Effector memory CD4-positive, alpha-beta T cell (primary cell): ENCODE results near the gene ZFR2.

ENCODE experiments used
- DNase-seq, 3 donors: peaks; one replicate each; pipeline ENCODE4 v3.0.0-alpha.2; 2020
- H3K27ac ChIP-seq: 2 replicates; pipeline ENCODE4 v1.7.0; 2013; ENCODE audit warnings: mild to moderate bottlenecking, low read length, moderate library complexity; ENCODE audit not compliant: insufficient read depth, poor library complexity, severe bottlenecking
- H3K27me3 ChIP-seq: replicated peaks from 2 replicates; pipeline ENCODE4 v1.7.0; 2013; ENCODE audit warnings: mild to moderate bottlenecking, low read length; ENCODE audit not compliant: insufficient read depth, control insufficient read depth, poor library complexity, severe bottlenecking
- H3K36me3 ChIP-seq: 2 replicates; pipeline ENCODE4 v1.7.0; 2013; ENCODE audit warnings: mild to moderate bottlenecking, low read length, moderate library complexity; ENCODE audit not compliant: control insufficient read depth, insufficient read depth
- H3K4me1 ChIP-seq: 2 replicates; pipeline ENCODE4 v1.7.0; 2013; ENCODE audit warnings: low read length, mild to moderate bottlenecking; ENCODE audit not compliant: control insufficient read depth, insufficient read depth, poor library complexity, severe bottlenecking
- H3K4me3 ChIP-seq: 2 replicates; pipeline ENCODE4 v1.7.0; 2013; ENCODE audit warnings: low read length, low read depth, mild to moderate bottlenecking; ENCODE audit not compliant: insufficient read depth, poor library complexity, severe bottlenecking
- H3K9me3 ChIP-seq: 2 replicates; pipeline ENCODE4 v1.7.0; 2013; ENCODE audit warnings: mild to moderate bottlenecking, low read length, moderate library complexity; ENCODE audit not compliant: control insufficient read depth

The ZFR2 gene

DNA sequence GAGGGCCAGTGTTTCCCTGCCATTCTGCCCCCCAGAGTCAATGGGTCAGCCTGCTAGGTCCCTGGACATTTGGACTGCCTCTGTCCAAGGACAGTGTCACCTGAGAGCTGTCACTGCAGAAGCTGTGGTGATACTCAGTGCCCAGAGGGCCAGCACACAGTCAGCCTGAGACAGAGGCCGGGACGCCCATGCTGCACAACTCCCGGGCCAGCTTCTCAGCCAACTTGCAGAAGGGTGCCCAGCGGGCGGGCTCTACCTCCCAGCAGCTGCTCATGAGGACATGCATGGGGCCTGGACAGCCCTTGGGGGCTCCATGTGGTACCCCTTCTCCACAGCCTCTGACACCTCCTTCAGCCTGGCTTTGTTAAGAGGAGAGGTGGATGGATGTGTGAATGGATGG lies 93.0 kb downstream of the ZFR2 start:
- Histone ChIP-seq H3K4me1 (no peaks in the 10 kb centered on the region), H3K36me3 (no peaks in the 10 kb centered on the region), H3K4me3 (no peak overlapping the region), H3K27me3 (no peaks in the 10 kb centered on the region), H3K27ac (no peak overlapping the region), H3K9me3 (no peaks in the 10 kb centered on the region)
- no peak for DNase-seq

GRCh38 chr19:3775374-3775711 lies 93.5 kb downstream of the ZFR2 start:
- no peak for DNase-seq
- no peaks in the 10 kb centered on the region for H3K36me3 ChIP-seq
- H3K4me3 ChIP-seq, result no peak overlapping the region

GRCh38 chr19:3774621-3775373 lies 94.0 kb downstream of the ZFR2 start:
- Histone ChIP-seq H3K9me3 (no peaks in the 10 kb centered on the region), H3K27ac (no peak overlapping the region), H3K36me3 (peaks cover 3% of the 10 kb centered on the region), H3K4me1 (no peaks in the 10 kb centered on the region), H3K27me3 (no peaks in the 10 kb centered on the region), H3K4me3 (no peak overlapping the region)
- DNase-seq, result no peak

More at GRCh38 chr19:3775374-3775711, 93.5 kb downstream of the ZFR2 start:
- H3K9me3 ChIP-seq, result no peaks in the 10 kb centered on the region
- no peak overlapping the region for H3K27ac ChIP-seq
- no peaks in the 10 kb centered on the region for H3K4me1 ChIP-seq
- no peaks in the 10 kb centered on the region for H3K27me3 ChIP-seq

DNA sequence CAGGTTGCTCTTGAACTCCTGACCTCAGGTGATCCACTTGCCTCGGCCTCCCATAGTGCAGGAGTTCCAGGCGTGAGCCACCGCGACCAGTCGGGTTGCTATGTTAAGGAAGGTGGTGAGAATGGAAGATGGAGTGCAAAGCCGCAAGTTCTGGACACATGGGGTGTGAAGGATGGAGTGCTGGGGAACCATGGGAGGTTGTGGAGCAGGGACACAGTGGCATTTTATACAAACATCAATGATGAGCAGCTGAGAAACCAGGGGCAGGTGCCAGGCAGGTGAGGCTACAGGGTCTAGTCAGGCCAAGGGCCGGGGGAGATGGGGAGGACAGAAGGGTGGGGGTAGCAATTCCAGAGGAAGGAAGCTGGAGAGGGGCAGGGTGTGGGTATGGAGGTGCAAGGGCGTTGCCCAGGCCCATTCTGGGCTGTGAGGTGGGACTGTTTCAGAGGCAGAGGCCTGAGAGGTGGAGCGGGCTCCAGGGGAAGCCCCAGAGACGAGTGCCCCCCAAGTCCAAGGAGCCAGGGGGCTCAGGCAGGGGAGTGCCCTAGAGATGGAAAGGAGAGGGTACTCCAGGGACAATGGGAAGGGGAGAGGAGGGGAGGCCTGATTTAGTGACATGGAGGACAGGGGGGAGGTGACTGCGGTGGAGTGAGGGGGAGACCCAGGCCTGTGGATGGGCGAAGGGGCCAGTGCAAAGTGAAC lies 94.9 kb downstream of the ZFR2 start:
- Histone ChIP-seq H3K36me3 (peaks cover 9% of the 10 kb centered on the region), H3K9me3 (no peaks in the 10 kb centered on the region), H3K27me3 (no peaks in the 10 kb centered on the region), H3K4me3 (no peak overlapping the region), H3K27ac (no peak overlapping the region), H3K4me1 (no peaks in the 10 kb centered on the region)
- no peak for DNase-seq

DNA sequence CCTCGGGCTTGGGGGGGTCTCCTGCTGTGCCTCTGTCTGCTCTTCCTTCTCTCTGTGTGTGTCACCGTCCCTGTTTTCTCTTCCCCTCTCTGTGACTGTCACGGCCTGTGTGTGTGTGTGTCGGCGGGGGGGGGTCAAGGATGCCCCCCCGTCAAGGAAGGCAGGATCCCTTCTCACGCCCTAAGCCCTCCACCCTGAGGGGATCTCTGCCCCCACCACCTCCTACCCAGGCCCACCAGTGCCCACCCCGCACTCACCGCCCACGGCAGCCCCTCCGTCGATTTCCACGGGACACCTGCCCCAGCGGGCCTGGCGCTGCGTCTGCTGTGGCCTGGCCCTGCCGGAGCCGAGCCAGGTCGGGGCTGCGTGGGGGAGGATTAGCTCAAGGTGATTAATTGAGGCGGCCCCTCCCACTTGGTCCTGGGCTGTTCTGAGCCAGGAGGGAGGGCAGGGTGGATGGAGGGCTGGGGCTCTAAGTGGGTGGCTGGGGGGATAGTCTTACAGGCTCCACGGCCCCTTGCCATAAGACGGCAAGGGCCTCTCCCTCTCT lies 96.9 kb downstream of the ZFR2 start, which contains the start of gene RAX2:
TSS of gene RAX2 (minus strand) at position 323 of the 550 bp plus-strand sequence. CDS start 486 bp downstream, outside the sequence.
- no peaks in the 10 kb centered on the region for H3K4me1 ChIP-seq
- no peak for DNase-seq
- H3K36me3 ChIP-seq, result peaks cover 26% of the 10 kb centered on the region
- H3K9me3 ChIP-seq, result no peaks in the 10 kb centered on the region
- no peak within 1 kb of the TSS for H3K27ac ChIP-seq
- H3K27me3 ChIP-seq, result no peaks in the 10 kb centered on the region
- H3K4me3 ChIP-seq, result no peak within 1 kb of the TSS

DNA sequence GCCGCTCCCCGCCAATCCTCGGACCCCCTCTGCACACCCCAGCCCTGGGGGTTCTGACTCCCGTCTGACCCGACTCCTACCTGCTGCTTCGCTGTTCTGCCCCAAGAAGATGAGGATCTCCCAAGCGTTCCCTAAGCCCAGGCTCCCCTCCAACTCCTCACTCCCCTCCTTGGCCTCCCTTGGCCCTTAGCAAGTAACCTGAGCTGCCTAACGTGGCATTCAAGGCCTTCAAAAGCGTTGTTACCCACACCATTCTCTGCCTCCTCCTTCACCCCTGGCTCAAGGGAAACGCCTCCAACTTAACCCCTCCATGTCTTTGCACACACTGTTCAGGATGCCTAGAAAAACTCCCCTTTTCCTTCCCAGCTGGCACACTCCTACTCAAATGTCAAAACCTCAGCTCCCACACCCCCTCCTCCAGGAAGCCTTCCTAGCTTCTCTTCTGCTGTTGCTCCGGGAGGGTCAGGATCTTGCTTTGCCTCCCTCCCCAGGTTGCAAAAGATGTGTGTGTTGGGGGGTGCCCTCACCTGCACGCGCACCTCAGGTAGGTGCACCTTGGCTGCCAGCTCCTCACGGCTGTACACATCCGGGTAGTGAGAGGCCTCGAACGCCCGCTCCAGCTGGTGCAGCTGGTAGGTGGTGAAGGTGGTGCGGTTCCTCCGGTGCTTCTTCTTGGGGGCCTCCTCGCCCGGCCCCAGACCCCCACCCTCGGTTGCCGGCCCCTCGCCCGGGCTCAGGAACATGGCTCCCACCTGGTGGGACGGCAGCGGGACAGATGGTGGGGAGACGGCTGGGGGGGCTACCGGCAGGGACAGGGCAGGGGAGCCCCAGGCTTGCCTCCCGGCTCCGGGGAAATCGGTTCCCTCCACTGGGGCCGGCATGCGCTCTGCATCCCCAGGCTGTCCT lies 97.6 kb downstream of the ZFR2 start:
- peaks cover 34% of the 10 kb centered on the region for H3K36me3 ChIP-seq

GRCh38 chr19:3770136-3770999 lies 98.5 kb downstream of the ZFR2 start:
- Histone ChIP-seq H3K27me3 (no peaks in the 10 kb centered on the region), H3K4me1 (peaks cover 6% of the 10 kb centered on the region), H3K27ac (no peak overlapping the region), H3K9me3 (no peaks in the 10 kb centered on the region), H3K4me3 (no peak overlapping the region), H3K36me3 (peaks cover 35% of the 10 kb centered on the region)
- no peak for DNase-seq

More for the DNA sequence above, 97.6 kb downstream of the ZFR2 start:
- Histone ChIP-seq H3K27me3 (no peaks in the 10 kb centered on the region), H3K9me3 (no peaks in the 10 kb centered on the region), H3K27ac (no peak overlapping the region), H3K4me3 (no peak overlapping the region), H3K4me1 (peaks cover 6% of the 10 kb centered on the region)
- DNase-seq, result no peak

- H3K4me3 ChIP-seq, result no peak overlapping the region
- H3K9me3 ChIP-seq, result no peaks in the 10 kb centered on the region
- no peak overlapping the region for H3K27ac ChIP-seq
- DNase-seq, result no peak
- peaks cover 40% of the 10 kb centered on the region for H3K36me3 ChIP-seq
- H3K27me3 ChIP-seq, result no peaks in the 10 kb centered on the region
- peaks cover 6% of the 10 kb centered on the region for H3K4me1 ChIP-seq
These were observed 99.3 kb downstream of the ZFR2 start for GRCh38 chr19:3769494-3769893.

- Histone ChIP-seq H3K9me3 (no peaks in the 10 kb centered on the region), H3K4me3 (no peak overlapping the region), H3K27ac (no peak overlapping the region), H3K4me1 (peaks cover 6% of the 10 kb centered on the region), H3K36me3 (peaks cover 40% of the 10 kb centered on the region), H3K27me3 (no peaks in the 10 kb centered on the region)
- no peak for DNase-seq
These were observed 100.1 kb downstream of the ZFR2 start for GRCh38 chr19:3768748-3769099.
